ENCODE results near the gene GDF2.

GRCh38 chr10:47314416-47314970, 7.8 kb upstream of the GDF2 start:
- TF ChIP-seq POLR2A (IDR thresholded peaks at IDR 0.05; ENCODE audit: extremely low read depth, insufficient read length): no peak
- no peak for TF ChIP-seq MYC (IDR thresholded peaks at IDR 0.05; ENCODE audit: low read depth, low read length)
- TF ChIP-seq CTCF (IDR thresholded peaks at IDR 0.05; ENCODE audit: low read depth, low read length): no peak
- TF ChIP-seq MAX (IDR thresholded peaks at IDR 0.05; ENCODE audit: low read depth, low read length): no peak
